Neural cell (in vitro differentiated cells): ENCODE results near the gene VPS37B. TPM values are rescaled to one million over a fixed set of nuclear protein-coding genes. Genes with fewer than 3 reads are reported as not detected.

Experiments
- H2AFZ ChIP-seq: fragments of 200-600, 300-800 bp; sonication (generic), shearing (Covaris generic); 2 replicates; pipeline ENCODE4 v1.6.0; 2014; ENCODE audit warnings: low read depth, mild to moderate bottlenecking, antibody characterized with exemption, low read length, moderate library complexity
- H3F3A ChIP-seq: fragments of 200-600 bp; shearing (Covaris generic); 2 replicates; pipeline ENCODE4 v1.6.1; 2016; ENCODE audit warnings: mild to moderate bottlenecking, moderate library complexity, mixed read lengths, antibody characterized with exemption, low read length; ENCODE audit not compliant: insufficient read depth, poor library complexity, severe bottlenecking
- H3K27ac ChIP-seq: fragments of 200-600, 300-800 bp; sonication (generic), shearing (Covaris generic); 2 replicates; pipeline ENCODE4 v1.5.1; 2014; ENCODE audit warnings: mild to moderate bottlenecking, low read length, moderate library complexity
- H3K27me3 ChIP-seq: fragments of 300-800, 200-600 bp; sonication (generic), shearing (Covaris generic); 2 replicates; pipeline ENCODE4 v1.6.0; 2014; ENCODE audit warnings: mild to moderate bottlenecking, low read depth, low read length, moderate library complexity; ENCODE audit not compliant: insufficient read depth
- H3K36me3 ChIP-seq: fragments of 300-800, 200-600 bp; sonication (generic), shearing (Covaris generic); 2 replicates; pipeline ENCODE4 v1.5.1; 2014; ENCODE audit warnings: mild to moderate bottlenecking, antibody characterized with exemption, low read length, moderate library complexity; ENCODE audit not compliant: insufficient read depth
- H3K4me2 ChIP-seq: fragments of 300-800, 200-600 bp; sonication (generic), shearing (Covaris generic); 2 replicates; pipeline ENCODE4 v1.6.0; 2014; ENCODE audit warnings: mild to moderate bottlenecking, low read length
- H3K4me3 ChIP-seq: fragments of 300-800, 200-600 bp; sonication (generic), shearing (Covaris generic); 2 replicates; pipeline ENCODE4 v1.5.1; 2014; ENCODE audit warnings: mild to moderate bottlenecking, low read length, moderate library complexity
- H3K79me2 ChIP-seq: fragments of 200-600 bp; shearing (Covaris generic); replicated peaks from 2 replicates; pipeline ENCODE4 v1.6.0; 2014; ENCODE audit warnings: mild to moderate bottlenecking, low read length, moderate library complexity; ENCODE audit not compliant: insufficient read depth
- H3K9ac ChIP-seq: fragments of 300-800, 200-600 bp; sonication (generic), shearing (Covaris generic); 2 replicates; pipeline ENCODE4 v1.6.1; 2016; ENCODE audit warnings: mild to moderate bottlenecking, low read length, mixed read lengths
- H3K9me2 ChIP-seq: fragments of 200-600 bp; shearing (Covaris generic); 2 replicates; pipeline ENCODE4 v1.6.1; 2016; ENCODE audit warnings: mild to moderate bottlenecking, low read length, mixed read lengths; ENCODE audit not compliant: insufficient read depth
- H3K9me3 ChIP-seq: fragments of 200-600, 300-800 bp; sonication (generic), shearing (Covaris generic); 2 replicates; pipeline ENCODE4 v1.6.1; 2016; ENCODE audit warnings: mild to moderate bottlenecking, mixed run types, low read length, moderate library complexity, mixed read lengths
- H4K20me1 ChIP-seq: fragments of 200-600 bp; shearing (Covaris generic); 2 replicates; pipeline ENCODE4 v1.6.1; 2016; ENCODE audit warnings: mild to moderate bottlenecking, mixed run types; ENCODE audit not compliant: insufficient read depth
- EP300 ChIP-seq: fragments of 450-650 bp; conservative IDR thresholded peaks from 2 replicates; pipeline ENCODE4 v1.6.1; 2014; ENCODE audit warnings: antibody characterized with exemption, mild to moderate bottlenecking, moderate library complexity; ENCODE audit not compliant: poor library complexity, severe bottlenecking
- EZH2 ChIP-seq: fragments of 200-600, 300-800 bp; shearing (Covaris generic), sonication (generic); IDR thresholded peaks from 2 replicates; pipeline ENCODE4 v1.6.1; 2014; ENCODE audit warnings: antibody characterized with exemption, low read length, borderline replicate concordance, mild to moderate bottlenecking; ENCODE audit not compliant: insufficient read depth, poor library complexity, severe bottlenecking
- MXI1 ChIP-seq: fragments of 450-650 bp; conservative IDR thresholded peaks from 2 replicates; pipeline ENCODE4 v1.6.1; 2014; ENCODE audit warnings: antibody characterized with exemption, mild to moderate bottlenecking; ENCODE audit not compliant: poor library complexity, severe bottlenecking
- POLR2AphosphoS5 ChIP-seq: IDR thresholded peaks from 2 replicates; pipeline ENCODE4 v1.6.1; 2012
- RAD21 ChIP-seq: fragments of 450-650 bp; conservative IDR thresholded peaks from 2 replicates; pipeline ENCODE4 v1.6.1; 2014; ENCODE audit warnings: antibody characterized with exemption, mild to moderate bottlenecking, moderate library complexity
- SMC3 ChIP-seq: fragments of 450-650 bp; conservative IDR thresholded peaks from 2 replicates; pipeline ENCODE4 v1.6.1; 2014; ENCODE audit warnings: antibody characterized with exemption, mild to moderate bottlenecking, moderate library complexity; ENCODE audit not compliant: poor library complexity
- TAF1 ChIP-seq: IDR thresholded peaks from 2 replicates; pipeline ENCODE4 v1.6.1; 2012; ENCODE audit warnings: low read depth
- polyA plus RNA-seq: library from polyadenylated mRNA; depleted of rRNA; stranded (reverse); fragments of >200 nt; gene quantifications from 2 replicates; pipeline ENCODE4 v1.2.3, GENCODE V29; 2014
- TF ChIP-seq, protein P1 (sequence below): IDR thresholded peaks from 2 replicates; pipeline ENCODE4 v1.6.1; 2012; ENCODE audit warnings: borderline replicate concordance
- TF ChIP-seq, protein P2 (sequence below): fragments of 450-650 bp; IDR thresholded peaks from 2 replicates; pipeline ENCODE4 v1.5.1; 2014; ENCODE audit warnings: antibody characterized with exemption, mild to moderate bottlenecking, moderate library complexity; ENCODE audit not compliant: poor library complexity, severe bottlenecking

The VPS37B gene
- polyA plus RNA-seq, 1 donor from 2014 or later: 30.2 TPM

DNA sequence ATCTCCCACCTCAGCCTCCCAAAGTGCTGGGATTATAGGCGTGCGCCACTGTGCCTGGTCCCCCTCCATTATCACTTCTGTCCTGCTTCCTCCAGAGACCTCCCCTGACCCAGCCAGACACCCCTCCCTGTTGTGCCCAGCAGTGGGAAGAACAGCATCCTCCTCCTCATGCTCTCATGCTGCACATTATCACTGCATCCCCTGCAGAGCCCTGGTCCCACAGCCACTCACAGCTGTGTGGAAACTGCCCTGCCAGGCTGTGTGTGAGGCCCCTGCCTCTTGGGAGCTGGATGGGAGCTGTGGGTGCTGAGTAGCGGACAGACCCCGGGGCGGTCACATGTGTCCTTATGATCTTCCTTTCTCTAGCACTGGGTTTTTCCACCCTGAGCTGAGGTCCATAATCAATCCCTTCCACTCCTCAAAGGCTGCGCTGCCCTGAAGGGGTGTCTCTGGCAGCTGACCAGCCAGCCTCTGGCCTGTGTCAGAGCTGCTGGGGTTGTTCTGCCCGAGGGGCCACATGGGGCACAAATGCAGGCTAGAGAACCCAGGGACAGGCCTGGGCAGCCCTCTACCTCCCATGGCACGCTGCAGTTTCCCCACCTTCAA, 51.5 kb downstream of the VPS37B start:
- no peaks in the 10 kb centered on the region for H3K9me3 ChIP-seq
- H3F3A ChIP-seq: no peaks in the 10 kb centered on the region
- no peak overlapping the region for H2AFZ ChIP-seq
- peaks cover 57% of the 10 kb centered on the region for H4K20me1 ChIP-seq
- H3K4me2 ChIP-seq: no peak overlapping the region
- H3K27me3 ChIP-seq: no peaks in the 10 kb centered on the region
- H3K27ac ChIP-seq: no peak overlapping the region
- peaks cover under 1% of the 10 kb centered on the region for H3K36me3 ChIP-seq
- H3K9me2 ChIP-seq: no peaks in the 10 kb centered on the region
- H3K4me3 ChIP-seq: no peak overlapping the region
- H3K9ac ChIP-seq: no peak overlapping the region
- TF ChIP-seq RAD21: no peak
- TF ChIP-seq, protein P1, sequence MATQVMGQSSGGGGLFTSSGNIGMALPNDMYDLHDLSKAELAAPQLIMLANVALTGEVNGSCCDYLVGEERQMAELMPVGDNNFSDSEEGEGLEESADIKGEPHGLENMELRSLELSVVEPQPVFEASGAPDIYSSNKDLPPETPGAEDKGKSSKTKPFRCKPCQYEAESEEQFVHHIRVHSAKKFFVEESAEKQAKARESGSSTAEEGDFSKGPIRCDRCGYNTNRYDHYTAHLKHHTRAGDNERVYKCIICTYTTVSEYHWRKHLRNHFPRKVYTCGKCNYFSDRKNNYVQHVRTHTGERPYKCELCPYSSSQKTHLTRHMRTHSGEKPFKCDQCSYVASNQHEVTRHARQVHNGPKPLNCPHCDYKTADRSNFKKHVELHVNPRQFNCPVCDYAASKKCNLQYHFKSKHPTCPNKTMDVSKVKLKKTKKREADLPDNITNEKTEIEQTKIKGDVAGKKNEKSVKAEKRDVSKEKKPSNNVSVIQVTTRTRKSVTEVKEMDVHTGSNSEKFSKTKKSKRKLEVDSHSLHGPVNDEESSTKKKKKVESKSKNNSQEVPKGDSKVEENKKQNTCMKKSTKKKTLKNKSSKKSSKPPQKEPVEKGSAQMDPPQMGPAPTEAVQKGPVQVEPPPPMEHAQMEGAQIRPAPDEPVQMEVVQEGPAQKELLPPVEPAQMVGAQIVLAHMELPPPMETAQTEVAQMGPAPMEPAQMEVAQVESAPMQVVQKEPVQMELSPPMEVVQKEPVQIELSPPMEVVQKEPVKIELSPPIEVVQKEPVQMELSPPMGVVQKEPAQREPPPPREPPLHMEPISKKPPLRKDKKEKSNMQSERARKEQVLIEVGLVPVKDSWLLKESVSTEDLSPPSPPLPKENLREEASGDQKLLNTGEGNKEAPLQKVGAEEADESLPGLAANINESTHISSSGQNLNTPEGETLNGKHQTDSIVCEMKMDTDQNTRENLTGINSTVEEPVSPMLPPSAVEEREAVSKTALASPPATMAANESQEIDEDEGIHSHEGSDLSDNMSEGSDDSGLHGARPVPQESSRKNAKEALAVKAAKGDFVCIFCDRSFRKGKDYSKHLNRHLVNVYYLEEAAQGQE: no peak
- TF ChIP-seq, protein P2, sequence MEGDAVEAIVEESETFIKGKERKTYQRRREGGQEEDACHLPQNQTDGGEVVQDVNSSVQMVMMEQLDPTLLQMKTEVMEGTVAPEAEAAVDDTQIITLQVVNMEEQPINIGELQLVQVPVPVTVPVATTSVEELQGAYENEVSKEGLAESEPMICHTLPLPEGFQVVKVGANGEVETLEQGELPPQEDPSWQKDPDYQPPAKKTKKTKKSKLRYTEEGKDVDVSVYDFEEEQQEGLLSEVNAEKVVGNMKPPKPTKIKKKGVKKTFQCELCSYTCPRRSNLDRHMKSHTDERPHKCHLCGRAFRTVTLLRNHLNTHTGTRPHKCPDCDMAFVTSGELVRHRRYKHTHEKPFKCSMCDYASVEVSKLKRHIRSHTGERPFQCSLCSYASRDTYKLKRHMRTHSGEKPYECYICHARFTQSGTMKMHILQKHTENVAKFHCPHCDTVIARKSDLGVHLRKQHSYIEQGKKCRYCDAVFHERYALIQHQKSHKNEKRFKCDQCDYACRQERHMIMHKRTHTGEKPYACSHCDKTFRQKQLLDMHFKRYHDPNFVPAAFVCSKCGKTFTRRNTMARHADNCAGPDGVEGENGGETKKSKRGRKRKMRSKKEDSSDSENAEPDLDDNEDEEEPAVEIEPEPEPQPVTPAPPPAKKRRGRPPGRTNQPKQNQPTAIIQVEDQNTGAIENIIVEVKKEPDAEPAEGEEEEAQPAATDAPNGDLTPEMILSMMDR: no peak
- H3K79me2 ChIP-seq: peaks cover 24% of the 10 kb centered on the region

DNA sequence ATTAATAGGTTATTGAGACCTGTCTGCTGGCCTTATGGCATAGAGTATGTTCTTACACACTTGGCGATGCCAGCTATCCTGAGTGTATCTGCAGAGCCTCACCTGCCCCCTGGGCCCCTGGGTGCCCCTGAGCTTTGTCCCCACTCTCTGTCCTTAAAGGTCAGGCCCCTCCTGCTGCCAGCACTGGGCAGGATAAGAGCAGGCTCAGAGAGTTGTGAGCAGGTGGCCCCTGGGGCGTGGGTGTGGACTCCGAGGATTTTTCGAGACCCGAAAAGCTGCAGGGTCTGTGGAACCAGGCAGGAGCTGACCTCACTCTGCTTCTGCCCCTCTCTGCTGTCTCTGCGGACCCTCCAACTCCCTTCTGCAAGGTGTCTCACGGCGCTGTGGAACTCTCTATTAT, 52.5 kb downstream of the VPS37B start:
- Histone ChIP-seq H3K4me2 (no peak overlapping the region), H3K9me3 (no peaks in the 10 kb centered on the region), H3F3A (no peaks in the 10 kb centered on the region), H3K79me2 (peaks cover 34% of the 10 kb centered on the region), H3K9me2 (no peaks in the 10 kb centered on the region), H4K20me1 (peaks cover 61% of the 10 kb centered on the region), H2AFZ (no peak overlapping the region), H3K4me3 (no peak overlapping the region), H3K36me3 (peaks cover 7% of the 10 kb centered on the region), H3K9ac (no peak overlapping the region), H3K27ac (no peak overlapping the region), H3K27me3 (no peaks in the 10 kb centered on the region)
- no peak for TF ChIP-seq RAD21
- no peak for TF ChIP-seq EZH2
- no peak for TF ChIP-seq MXI1
- TF ChIP-seq, protein P2: no peak
- no peak for TF ChIP-seq TAF1
- TF ChIP-seq, protein P1: no peak
- TF ChIP-seq POLR2AphosphoS5: no peak
- TF ChIP-seq EP300: no peak
- no peak for TF ChIP-seq SMC3
